Lower lobe of right lung (tissue), 2 donors: ENCODE measurements around the gene FSD2. TPM values are rescaled to one million over a fixed set of nuclear protein-coding genes. Genes with fewer than 3 reads are reported as not detected.

ENCODE experiments used
- ATAC-seq, 2 donors: fragments of 200-7000 bp; cut with Tn5 transposase; one replicate each; pipeline ENCODE4 v1.9.1; 2020 to 2022; ENCODE audit warnings: mild to moderate bottlenecking in 2 of 2, moderate library complexity in 2 of 2
- DNase-seq: peaks from one replicate; pipeline ENCODE4 v3.0.0-alpha.2; 2020
- H3K27ac ChIP-seq: fragments of 200-600 bp; one replicate; pipeline ENCODE4 v1.8.0; 2022
- H3K27me3 ChIP-seq: fragments of 200-600 bp; one replicate; pipeline ENCODE4 v1.8.0; 2022; ENCODE audit warnings: low read depth
- H3K36me3 ChIP-seq: fragments of 200-600 bp; one replicate; pipeline ENCODE4 v1.8.0; 2022; ENCODE audit warnings: mild to moderate bottlenecking
- H3K4me1 ChIP-seq: fragments of 200-600 bp; one replicate; pipeline ENCODE4 v1.8.0; 2022
- H3K4me3 ChIP-seq: fragments of 200-600 bp; one replicate; pipeline ENCODE4 v1.8.0; 2022; ENCODE audit warnings: mild to moderate bottlenecking
- H3K9me3 ChIP-seq: fragments of 200-600 bp; one replicate; pipeline ENCODE4 v1.8.0; 2022
- intact Hi-C: fragments of 100-400 bp; cut with DNase I; formaldehyde crosslinking; loops from one replicate; pipeline ENCODE4 v1.11.0; 2022
- total RNA-seq: library from RNA; stranded (reverse); fragmentation: NEBNext Ultra II Directional; extraction: Animal tissue kit (Norgen Biotek cat#: 25700); gene quantifications from one replicate; pipeline ENCODE4 v1.2.1, GENCODE V29; 2021
- TF ChIP-seq, protein P1 (sequence below): fragments of 200-600 bp; IDR thresholded peaks from one replicate; pipeline ENCODE4 v1.8.0; 2022; ENCODE audit warnings: antibody characterized with exemption, mild to moderate bottlenecking
- donor health status: DM: no; HTN: yes; CAD: no; lungs with severe emphysema.

Gene FSD2
- total RNA-seq, 1 donor from 2014 or later: 0.18 TPM

DNA sequence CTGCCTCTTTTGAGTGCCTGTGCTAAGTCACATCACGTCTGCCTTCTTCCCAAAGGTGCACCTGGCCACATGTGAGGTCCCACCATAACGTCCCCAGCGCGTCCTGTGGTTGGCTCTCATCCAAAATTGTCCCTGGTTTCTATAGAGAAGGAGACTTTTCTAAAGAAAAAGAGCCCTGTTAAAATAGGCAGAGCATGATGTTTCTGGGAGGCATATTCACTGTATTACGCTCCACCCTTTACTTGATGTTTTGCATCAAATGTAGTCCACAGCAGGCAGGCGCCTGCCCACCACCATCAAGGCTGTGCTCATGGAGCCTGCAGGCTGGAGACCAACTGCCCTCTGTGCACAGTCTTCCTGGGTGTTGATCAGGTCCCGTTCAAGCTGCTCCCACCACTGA, 39.8 kb upstream of the FSD2 start:
- TF ChIP-seq, protein P1, sequence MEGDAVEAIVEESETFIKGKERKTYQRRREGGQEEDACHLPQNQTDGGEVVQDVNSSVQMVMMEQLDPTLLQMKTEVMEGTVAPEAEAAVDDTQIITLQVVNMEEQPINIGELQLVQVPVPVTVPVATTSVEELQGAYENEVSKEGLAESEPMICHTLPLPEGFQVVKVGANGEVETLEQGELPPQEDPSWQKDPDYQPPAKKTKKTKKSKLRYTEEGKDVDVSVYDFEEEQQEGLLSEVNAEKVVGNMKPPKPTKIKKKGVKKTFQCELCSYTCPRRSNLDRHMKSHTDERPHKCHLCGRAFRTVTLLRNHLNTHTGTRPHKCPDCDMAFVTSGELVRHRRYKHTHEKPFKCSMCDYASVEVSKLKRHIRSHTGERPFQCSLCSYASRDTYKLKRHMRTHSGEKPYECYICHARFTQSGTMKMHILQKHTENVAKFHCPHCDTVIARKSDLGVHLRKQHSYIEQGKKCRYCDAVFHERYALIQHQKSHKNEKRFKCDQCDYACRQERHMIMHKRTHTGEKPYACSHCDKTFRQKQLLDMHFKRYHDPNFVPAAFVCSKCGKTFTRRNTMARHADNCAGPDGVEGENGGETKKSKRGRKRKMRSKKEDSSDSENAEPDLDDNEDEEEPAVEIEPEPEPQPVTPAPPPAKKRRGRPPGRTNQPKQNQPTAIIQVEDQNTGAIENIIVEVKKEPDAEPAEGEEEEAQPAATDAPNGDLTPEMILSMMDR: no peak
- intact Hi-C loops: no loop called here
- Histone ChIP-seq H3K4me1 (peaks cover 12% of the 10 kb centered on the region), H3K27me3 (no peaks in the 10 kb centered on the region), H3K27ac (no peak overlapping the region), H3K9me3 (no peaks in the 10 kb centered on the region), H3K4me3 (no peak overlapping the region), H3K36me3 (peaks cover 1% of the 10 kb centered on the region)
- ATAC-seq (no peak), DNase-seq (no peak)

- H3K27me3 ChIP-seq: no peaks in the 10 kb centered on the region
- TF ChIP-seq, protein P1: no peak
- H3K4me1 ChIP-seq: no peaks in the 10 kb centered on the region
- no peaks in the 10 kb centered on the region for H3K9me3 ChIP-seq
- no peak overlapping the region for H3K27ac ChIP-seq
- no peaks in the 10 kb centered on the region for H3K36me3 ChIP-seq
- intact Hi-C loops: no loop called here
- no peak for ATAC-seq
- no peak for DNase-seq
- H3K4me3 ChIP-seq: no peak overlapping the region
These were observed 37.7 kb upstream of the FSD2 start for GRCh38 chr15:82843566-82843965.

DNA sequence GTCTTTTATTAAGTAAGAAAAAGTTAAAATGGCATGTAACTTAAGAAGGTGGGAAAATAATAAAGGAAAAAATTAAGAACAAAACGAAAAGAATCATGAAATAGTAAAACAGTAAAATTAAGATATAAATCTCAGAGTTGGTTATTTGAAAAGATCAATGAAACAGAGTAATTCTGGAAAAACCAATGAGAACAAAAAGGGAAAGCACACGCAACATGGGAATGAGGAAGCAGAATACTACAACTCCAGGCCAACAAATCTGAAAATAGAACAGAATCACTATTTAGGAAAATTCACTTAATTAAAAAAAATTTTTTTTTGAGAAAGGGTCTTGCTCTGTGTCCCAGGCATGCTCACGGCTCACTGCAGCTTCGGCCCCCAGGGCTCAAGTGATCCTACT, 34.3 kb upstream of the FSD2 start:
- no peaks in the 10 kb centered on the region for H3K9me3 ChIP-seq
- H3K4me3 ChIP-seq: no peak overlapping the region
- intact Hi-C loops: no loop called here
- ATAC-seq: no peak
- no peaks in the 10 kb centered on the region for H3K27me3 ChIP-seq
- no peak overlapping the region for H3K27ac ChIP-seq
- DNase-seq: no peak
- H3K4me1 ChIP-seq: no peaks in the 10 kb centered on the region
- H3K36me3 ChIP-seq: peaks cover 31% of the 10 kb centered on the region
- TF ChIP-seq, protein P1: no peak

DNA sequence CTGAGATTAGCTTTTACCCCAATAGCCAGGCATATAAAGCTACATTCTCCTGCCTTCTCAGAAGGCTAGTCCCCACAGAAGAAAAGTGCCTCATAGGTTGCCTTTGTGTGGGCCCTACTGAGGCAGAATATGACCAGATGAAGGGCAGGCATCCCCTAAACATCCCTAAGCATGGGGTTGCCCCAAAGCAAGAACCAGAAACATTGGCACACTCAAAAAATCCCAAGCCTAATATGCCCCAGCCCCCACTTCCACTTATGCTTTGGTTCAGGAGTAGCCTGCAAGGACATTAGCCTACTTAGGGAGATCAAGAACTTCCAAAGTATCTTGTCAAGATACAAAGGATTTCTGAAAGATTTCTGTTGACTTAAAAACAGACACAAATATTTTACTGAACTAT, 33.3 kb upstream of the FSD2 start:
- Histone ChIP-seq H3K9me3 (no peaks in the 10 kb centered on the region), H3K4me3 (no peak overlapping the region), H3K4me1 (no peaks in the 10 kb centered on the region), H3K27ac (no peak overlapping the region), H3K27me3 (no peaks in the 10 kb centered on the region), H3K36me3 (peaks cover 41% of the 10 kb centered on the region)
- ATAC-seq (no peak), DNase-seq (no peak)
- intact Hi-C loops: no loop called here
- TF ChIP-seq, protein P1: no peak

- intact Hi-C loops: no loop called here
- Histone ChIP-seq H3K9me3 (no peaks in the 10 kb centered on the region), H3K36me3 (peaks cover 51% of the 10 kb centered on the region), H3K27ac (no peak overlapping the region), H3K4me3 (no peak overlapping the region), H3K27me3 (no peaks in the 10 kb centered on the region), H3K4me1 (no peaks in the 10 kb centered on the region)
- TF ChIP-seq, protein P1: no peak
- ATAC-seq (no peak), DNase-seq (no peak)
These were observed 32.3 kb upstream of the FSD2 start for GRCh38 chr15:82838096-82838735.
